GM23338 (cell line): ENCODE measurements around the gene PROCR.

ENCODE experiments used
- CREB1 ChIP-seq: fragments of 250-450 bp; sonication (Bioruptor Pico); IDR thresholded peaks from 2 replicates; pipeline ENCODE4 v1.5.0; 2020; ENCODE audit warnings: low read depth, mild to moderate bottlenecking, moderate library complexity
- CTCF ChIP-seq, 2 experiments: fragments of 200-600 bp in 1 of 2; sonication (generic) in 1 of 2; conservative IDR thresholded peaks; 2 replicates each; pipeline versions ENCODE4 v1.5.1 to v1.6.1; 2016 to 2017; ENCODE audit warnings: antibody characterized with exemption in 2 of 2, low read depth in 2 of 2, mild to moderate bottlenecking in 2 of 2, moderate library complexity in 1 of 2
- EZH2phosphoT487 ChIP-seq: fragments of 200-600 bp; sonication (generic); IDR thresholded peaks from one replicate; pipeline ENCODE4 v1.8.1; 2018; ENCODE audit warnings: antibody characterized with exemption; ENCODE audit not compliant: unreplicated experiment

DNA sequence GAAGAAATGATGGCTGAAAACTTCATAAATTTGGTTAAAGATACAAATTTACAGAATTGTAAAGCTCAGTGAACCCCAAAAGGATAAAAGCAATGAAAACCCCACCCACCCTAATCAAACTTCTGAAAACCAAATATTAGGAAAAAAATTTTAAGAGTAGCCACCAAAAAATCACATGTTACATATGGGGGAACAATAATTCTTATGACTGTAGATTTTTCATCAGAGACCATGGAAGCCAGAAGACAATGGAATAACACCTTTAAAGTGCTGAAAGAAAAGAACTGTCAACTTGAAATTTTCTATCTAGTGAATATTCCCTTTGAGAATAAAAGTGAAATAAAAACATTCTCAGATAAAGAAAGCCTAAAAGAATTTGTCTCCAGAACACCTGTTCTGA, 24.4 kb downstream of the PROCR start:
- no peak for TF ChIP-seq CREB1 (CRISPR knock-in tag)
- TF ChIP-seq CTCF (conservative IDR thresholded peaks at IDR 0.05; ENCODE audit: low read depth in 2 of 2), result no peak
- TF ChIP-seq EZH2phosphoT487, result no peak
